ENCODE measurements around the gene HTR1D. TPM values are rescaled to one million over a fixed set of nuclear protein-coding genes. Genes with fewer than 3 reads are reported as not detected.

Gene HTR1D
- total RNA-seq, 1 experiment from 2014 or later: 5.4 TPM

- TF ChIP-seq AR (CRISPR knock-in tag; IDR thresholded peaks at IDR 0.05) (no peak), ERG (CRISPR knock-in tag; IDR thresholded peaks at IDR 0.05) (no peak), TEAD1 (CRISPR knock-in tag; IDR thresholded peaks at IDR 0.05) (no peak)
Observed at GRCh38 chr1:23150742-23151141, 66.6 kb downstream of the HTR1D start (continued).

- peaks cover 26% of the 10 kb centered on the region for H3K4me1 Mint-ChIP-seq
- no peak overlapping the region for H3K4me3 Mint-ChIP-seq
- DNase-seq (ENCODE audit: low spot score): no peak
- no peaks in the 10 kb centered on the region for H3K27me3 Mint-ChIP-seq (ENCODE audit: low read depth)
- H3K36me3 Mint-ChIP-seq: no peaks in the 10 kb centered on the region
- CTCF ChIA-PET: no interaction called here
- no peak for ATAC-seq
- POLR2A ChIA-PET: no interaction called here
- H3K27ac Mint-ChIP-seq: peak overlapping the region; percentile 6; the same call in 1 of the 2 replicates
- TF ChIP-seq STAT6 (CRISPR knock-in tag; conservative IDR thresholded peaks at IDR 0.05; ENCODE audit: low read depth): no peak
- no peak for TF ChIP-seq RELA (CRISPR knock-in tag; IDR thresholded peaks at IDR 0.05; ENCODE audit: borderline replicate concordance)
- no peak for TF ChIP-seq KAT7 (CRISPR knock-in tag; IDR thresholded peaks at IDR 0.05; ENCODE audit: borderline replicate concordance)
- TF ChIP-seq MXD4 (CRISPR knock-in tag; IDR thresholded peaks at IDR 0.05; ENCODE audit: borderline replicate concordance): no peak
- no peak for TF ChIP-seq ZNF263 (CRISPR knock-in tag; IDR thresholded peaks at IDR 0.05; ENCODE audit: low read depth)
- TF ChIP-seq FOXP1 (CRISPR knock-in tag; IDR thresholded peaks at IDR 0.05; ENCODE audit: borderline replicate concordance): no peak
- no peak for TF ChIP-seq E2F1 (CRISPR knock-in tag; IDR thresholded peaks at IDR 0.05)
- no peak for TF ChIP-seq ZNF425 (CRISPR knock-in tag; conservative IDR thresholded peaks at IDR 0.05)
- no peak for TF ChIP-seq USF1 (CRISPR knock-in tag; IDR thresholded peaks at IDR 0.05)
- TF ChIP-seq EMX1 (CRISPR knock-in tag; IDR thresholded peaks at IDR 0.05): no peak
- no peak for TF ChIP-seq ZNF138 (CRISPR knock-in tag; conservative IDR thresholded peaks at IDR 0.05)
- TF ChIP-seq CTCF (IDR thresholded peaks at IDR 0.05): no peak
- no peak for TF ChIP-seq ZMAT4 (CRISPR knock-in tag; IDR thresholded peaks at IDR 0.05)
- no peak for TF ChIP-seq ETV6 (CRISPR knock-in tag; IDR thresholded peaks at IDR 0.05)
- TF ChIP-seq ERG (CRISPR knock-in tag; IDR thresholded peaks at IDR 0.05): no peak
- no peak for TF ChIP-seq ZNF671 (CRISPR knock-in tag; IDR thresholded peaks at IDR 0.05)
- TF ChIP-seq ZNF416 (CRISPR knock-in tag; IDR thresholded peaks at IDR 0.05): no peak
- TF ChIP-seq GTF2I (CRISPR knock-in tag; conservative IDR thresholded peaks at IDR 0.05): no peak
- TF ChIP-seq CDX4 (CRISPR knock-in tag; IDR thresholded peaks at IDR 0.05; ENCODE audit: borderline replicate concordance): no peak
- H3K9me3 Mint-ChIP-seq: no peaks in the 10 kb centered on the region
Observed at GRCh38 chr1:23150125-23150524, 67.2 kb downstream of the HTR1D start.

Measured in WTC11 (cell line).